ENCODE data around the gene TCEA2. TPM values are rescaled to one million over a fixed set of nuclear protein-coding genes. Genes with fewer than 3 reads are reported as not detected.

TCEA2 gene
- total and polyA plus RNA-seq, 2 of the 13 experiments (the other 11 are each of a cell fraction or from before 2014, with no cell fraction given), result 28.1 to 33.7 TPM

GRCh38 chr20:64065062-64065973 lies 2.3 kb downstream of the TCEA2 start (continued):
- TF ChIP-seq ZNF574 (CRISPR knock-in tag; IDR thresholded peaks at IDR 0.05) (peak; percentile 60), ZNF414 (CRISPR knock-in tag; IDR thresholded peaks at IDR 0.05) (no peak), EED (CRISPR knock-in tag; IDR thresholded peaks at IDR 0.05) (no peak; the same call in 1 of the 2 replicates), DBP (CRISPR knock-in tag; IDR thresholded peaks at IDR 0.05; ENCODE audit: not compliant biosample characterization) (no peak), HOMEZ (CRISPR knock-in tag; IDR thresholded peaks at IDR 0.05; ENCODE audit: low read depth) (peak; percentile 12; the same call in 1 of the 2 replicates), PHF21A (CRISPR knock-in tag; IDR thresholded peaks at IDR 0.05) (peak; percentile 51), ZNF7 (CRISPR knock-in tag; IDR thresholded peaks at IDR 0.05) (no peak), MTA1 (CRISPR knock-in tag; IDR thresholded peaks at IDR 0.05; ENCODE audit: borderline replicate concordance) (peak; percentile 91), ZSCAN20 (CRISPR knock-in tag; IDR thresholded peaks at IDR 0.05; ENCODE audit: borderline replicate concordance) (no peak), TRIM24 (CRISPR knock-in tag; IDR thresholded peaks at IDR 0.05) (peak; percentile 53; the same call in 1 of the 2 replicates), AKAP8 (CRISPR knock-in tag; IDR thresholded peaks at IDR 0.05) (peak; percentile 99), CEBPZ (IDR thresholded peaks at IDR 0.05; ENCODE audit: low read length) (no peak)
